Lower lobe of right lung (tissue), 2 donors: ENCODE measurements around the gene CYP46A1. TPM values are rescaled to one million over a fixed set of nuclear protein-coding genes. Genes with fewer than 3 reads are reported as not detected.

ENCODE experiments used
- ATAC-seq, 2 donors: fragments of 200-7000 bp; cut with Tn5 transposase; one replicate each; pipeline ENCODE4 v1.9.1; 2020 to 2022; ENCODE audit warnings: mild to moderate bottlenecking in 2 of 2, moderate library complexity in 2 of 2
- DNase-seq: peaks from one replicate; pipeline ENCODE4 v3.0.0-alpha.2; 2020
- H3K27ac ChIP-seq: fragments of 200-600 bp; one replicate; pipeline ENCODE4 v1.8.0; 2022
- H3K27me3 ChIP-seq: fragments of 200-600 bp; one replicate; pipeline ENCODE4 v1.8.0; 2022; ENCODE audit warnings: low read depth
- H3K36me3 ChIP-seq: fragments of 200-600 bp; one replicate; pipeline ENCODE4 v1.8.0; 2022; ENCODE audit warnings: mild to moderate bottlenecking
- H3K4me1 ChIP-seq: fragments of 200-600 bp; one replicate; pipeline ENCODE4 v1.8.0; 2022
- H3K4me3 ChIP-seq: fragments of 200-600 bp; one replicate; pipeline ENCODE4 v1.8.0; 2022; ENCODE audit warnings: mild to moderate bottlenecking
- H3K9me3 ChIP-seq: fragments of 200-600 bp; one replicate; pipeline ENCODE4 v1.8.0; 2022
- intact Hi-C: fragments of 100-400 bp; cut with DNase I; formaldehyde crosslinking; loops from one replicate; pipeline ENCODE4 v1.11.0; 2022
- total RNA-seq: library from RNA; stranded (reverse); fragmentation: NEBNext Ultra II Directional; extraction: Animal tissue kit (Norgen Biotek cat#: 25700); gene quantifications from one replicate; pipeline ENCODE4 v1.2.1, GENCODE V29; 2021
- TF ChIP-seq, protein P1 (sequence below): fragments of 200-600 bp; IDR thresholded peaks from one replicate; pipeline ENCODE4 v1.8.0; 2022; ENCODE audit warnings: antibody characterized with exemption, mild to moderate bottlenecking
- donor health status: DM: no; HTN: yes; CAD: no; lungs with severe emphysema.

Gene CYP46A1
- total RNA-seq, 1 donor from 2014 or later = 0.62 TPM

DNA sequence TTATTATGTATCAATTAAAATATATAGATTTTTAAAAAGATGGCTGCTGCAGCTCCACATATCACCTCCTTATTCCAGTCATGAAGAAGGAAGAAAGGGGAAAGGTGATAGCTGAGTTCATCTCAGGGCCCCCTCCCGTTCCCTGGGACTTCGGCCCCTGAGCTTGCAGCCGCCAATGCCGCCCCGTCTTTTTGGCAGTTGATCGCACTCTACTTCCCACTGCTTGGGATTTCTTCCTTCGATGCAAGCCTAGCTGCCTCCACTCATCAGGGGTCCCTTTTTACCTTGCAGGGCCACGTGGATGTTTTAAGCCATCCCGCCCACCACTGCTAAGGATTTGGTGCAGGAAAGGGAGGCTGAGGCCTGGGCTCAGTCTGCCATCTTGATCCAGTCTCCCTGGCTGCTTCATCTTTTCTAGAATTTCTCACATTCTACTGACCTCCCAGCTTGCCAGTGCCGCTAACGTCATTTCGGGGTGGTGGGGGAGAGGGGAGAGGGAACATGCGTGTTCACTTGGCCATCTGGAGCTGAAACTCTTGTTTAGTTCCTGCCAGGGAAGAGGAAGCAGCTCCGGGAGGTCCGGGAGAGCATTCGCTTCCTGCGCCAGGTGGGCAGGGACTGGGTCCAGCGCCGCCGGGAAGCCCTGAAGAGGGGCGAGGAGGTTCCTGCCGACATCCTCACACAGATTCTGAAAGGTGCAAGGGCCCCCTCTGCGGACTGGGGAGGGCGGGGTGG, 31.3 kb downstream of the CYP46A1 start:
- ATAC-seq = no peak
- TF ChIP-seq, protein P1, sequence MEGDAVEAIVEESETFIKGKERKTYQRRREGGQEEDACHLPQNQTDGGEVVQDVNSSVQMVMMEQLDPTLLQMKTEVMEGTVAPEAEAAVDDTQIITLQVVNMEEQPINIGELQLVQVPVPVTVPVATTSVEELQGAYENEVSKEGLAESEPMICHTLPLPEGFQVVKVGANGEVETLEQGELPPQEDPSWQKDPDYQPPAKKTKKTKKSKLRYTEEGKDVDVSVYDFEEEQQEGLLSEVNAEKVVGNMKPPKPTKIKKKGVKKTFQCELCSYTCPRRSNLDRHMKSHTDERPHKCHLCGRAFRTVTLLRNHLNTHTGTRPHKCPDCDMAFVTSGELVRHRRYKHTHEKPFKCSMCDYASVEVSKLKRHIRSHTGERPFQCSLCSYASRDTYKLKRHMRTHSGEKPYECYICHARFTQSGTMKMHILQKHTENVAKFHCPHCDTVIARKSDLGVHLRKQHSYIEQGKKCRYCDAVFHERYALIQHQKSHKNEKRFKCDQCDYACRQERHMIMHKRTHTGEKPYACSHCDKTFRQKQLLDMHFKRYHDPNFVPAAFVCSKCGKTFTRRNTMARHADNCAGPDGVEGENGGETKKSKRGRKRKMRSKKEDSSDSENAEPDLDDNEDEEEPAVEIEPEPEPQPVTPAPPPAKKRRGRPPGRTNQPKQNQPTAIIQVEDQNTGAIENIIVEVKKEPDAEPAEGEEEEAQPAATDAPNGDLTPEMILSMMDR = no peak

DNA sequence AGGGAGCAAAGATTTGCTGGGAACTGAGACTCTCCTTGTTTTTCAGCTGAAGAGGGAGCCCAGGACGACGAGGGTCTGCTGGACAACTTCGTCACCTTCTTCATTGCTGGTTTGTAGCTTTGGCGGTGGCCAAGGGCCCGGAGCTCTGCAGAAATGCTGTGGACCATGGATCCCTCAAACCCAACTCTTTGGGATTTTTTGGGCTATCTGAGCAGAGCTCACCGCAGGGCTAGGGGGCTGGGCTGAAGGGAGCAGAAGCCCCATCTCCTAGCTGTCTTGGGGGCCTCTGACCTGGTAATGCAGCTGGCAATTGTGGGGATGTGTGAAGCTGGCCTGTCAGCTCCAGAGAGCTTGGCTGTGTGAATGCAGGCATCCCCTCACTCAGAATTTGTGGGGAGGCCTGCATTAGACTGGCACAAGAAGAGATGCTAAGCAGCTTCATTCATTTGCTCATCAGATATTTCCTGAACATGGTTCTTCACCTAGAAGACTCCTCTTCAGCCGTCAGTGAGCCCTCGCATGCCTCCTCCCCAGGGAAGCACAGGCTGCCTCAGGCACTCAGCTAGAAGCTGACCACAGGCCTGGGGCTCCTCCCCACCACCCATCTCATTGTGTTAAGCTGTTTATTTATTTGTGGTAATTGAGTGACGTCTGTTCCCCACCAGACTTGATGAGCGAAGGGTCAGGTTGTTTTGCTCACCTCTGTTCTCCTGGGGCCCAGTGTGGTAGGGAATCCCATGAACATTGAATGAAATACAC, 32.2 kb downstream of the CYP46A1 start:
- Histone ChIP-seq H3K27me3 (no peaks in the 10 kb centered on the region), H3K27ac (no peak overlapping the region), H3K4me3 (no peak overlapping the region), H3K36me3 (no peaks in the 10 kb centered on the region), H3K9me3 (no peaks in the 10 kb centered on the region), H3K4me1 (no peaks in the 10 kb centered on the region)
- DNase-seq (no peak), ATAC-seq (no peak)
- intact Hi-C loops = no loop called here
- TF ChIP-seq, protein P1 = no peak

More for the DNA sequence above, 31.3 kb downstream of the CYP46A1 start:
- no peak overlapping the region for H3K27ac ChIP-seq
- H3K4me1 ChIP-seq = no peaks in the 10 kb centered on the region
- no peaks in the 10 kb centered on the region for H3K27me3 ChIP-seq
- H3K9me3 ChIP-seq = no peaks in the 10 kb centered on the region
- intact Hi-C loops = no loop called here
- DNase-seq = no peak
- H3K36me3 ChIP-seq = no peaks in the 10 kb centered on the region
- no peak overlapping the region for H3K4me3 ChIP-seq

DNA sequence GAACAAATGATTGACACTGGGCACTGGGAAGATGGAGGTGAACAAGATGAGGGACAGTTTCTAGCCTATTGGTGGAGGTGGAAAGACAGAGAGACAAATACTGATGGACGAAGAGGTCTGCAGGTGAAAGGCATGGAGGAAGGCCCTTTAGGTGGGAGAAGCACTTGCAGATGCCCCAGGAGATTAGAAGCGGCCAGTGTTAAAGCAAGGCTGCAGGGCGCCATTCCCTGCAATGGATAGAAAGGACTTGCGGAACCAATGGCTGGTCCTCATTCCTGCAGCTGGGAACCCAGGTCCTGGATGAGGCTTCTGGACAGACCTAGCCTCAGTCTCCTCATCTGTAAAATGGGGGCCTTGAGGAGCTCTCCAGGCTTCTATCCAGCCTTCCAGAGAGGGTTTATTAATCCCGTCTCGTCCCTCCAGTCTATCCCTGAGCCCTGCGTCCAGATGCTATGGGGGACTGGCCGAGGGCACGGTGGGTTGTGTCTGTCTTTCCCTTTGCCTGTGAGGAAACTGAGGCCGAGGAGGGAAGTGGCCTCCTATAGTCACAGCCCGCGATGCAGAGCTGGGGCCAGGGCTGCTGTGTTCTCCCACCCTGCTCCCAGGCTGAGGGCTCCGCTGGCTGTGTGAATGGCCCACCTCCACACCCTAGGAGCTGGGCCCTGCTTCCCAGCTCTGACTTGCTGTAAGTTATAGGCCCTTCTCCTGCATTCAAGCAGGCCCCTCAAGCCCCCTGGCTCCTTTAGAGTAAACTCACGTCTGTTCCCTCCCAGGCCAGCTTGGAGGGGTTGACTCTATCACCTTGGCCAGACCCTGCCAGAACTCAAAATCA, 33.0 kb downstream of the CYP46A1 start:
- DNase-seq = peak; percentile 21
- no peak for ATAC-seq

DNA sequence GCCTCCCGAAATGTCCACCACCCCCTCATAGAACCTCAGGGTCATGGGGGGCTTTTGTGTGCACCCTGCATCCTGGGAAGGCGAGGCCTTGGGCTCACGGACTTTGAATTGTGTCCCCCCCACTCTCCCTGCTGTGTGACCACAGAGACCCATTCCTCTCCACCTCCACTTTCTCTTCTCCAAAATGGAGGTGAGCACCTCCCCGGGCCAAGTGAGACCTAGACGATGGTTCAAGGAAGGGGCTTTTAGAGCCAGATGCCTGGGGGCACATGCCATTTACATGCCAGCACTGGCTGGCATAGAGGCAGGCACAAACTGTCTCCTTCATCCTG, 33.5 kb downstream of the CYP46A1 start:
- no peak for DNase-seq
- TF ChIP-seq, protein P1 = no peak

More for the DNA sequence above, 33.0 kb downstream of the CYP46A1 start:
- intact Hi-C loops = no loop called here
- TF ChIP-seq, protein P1 = no peak
- no peak overlapping the region for H3K27ac ChIP-seq
- H3K9me3 ChIP-seq = no peaks in the 10 kb centered on the region
- no peaks in the 10 kb centered on the region for H3K27me3 ChIP-seq
- H3K4me1 ChIP-seq = no peaks in the 10 kb centered on the region
- H3K36me3 ChIP-seq = no peaks in the 10 kb centered on the region
- no peak overlapping the region for H3K4me3 ChIP-seq

DNA sequence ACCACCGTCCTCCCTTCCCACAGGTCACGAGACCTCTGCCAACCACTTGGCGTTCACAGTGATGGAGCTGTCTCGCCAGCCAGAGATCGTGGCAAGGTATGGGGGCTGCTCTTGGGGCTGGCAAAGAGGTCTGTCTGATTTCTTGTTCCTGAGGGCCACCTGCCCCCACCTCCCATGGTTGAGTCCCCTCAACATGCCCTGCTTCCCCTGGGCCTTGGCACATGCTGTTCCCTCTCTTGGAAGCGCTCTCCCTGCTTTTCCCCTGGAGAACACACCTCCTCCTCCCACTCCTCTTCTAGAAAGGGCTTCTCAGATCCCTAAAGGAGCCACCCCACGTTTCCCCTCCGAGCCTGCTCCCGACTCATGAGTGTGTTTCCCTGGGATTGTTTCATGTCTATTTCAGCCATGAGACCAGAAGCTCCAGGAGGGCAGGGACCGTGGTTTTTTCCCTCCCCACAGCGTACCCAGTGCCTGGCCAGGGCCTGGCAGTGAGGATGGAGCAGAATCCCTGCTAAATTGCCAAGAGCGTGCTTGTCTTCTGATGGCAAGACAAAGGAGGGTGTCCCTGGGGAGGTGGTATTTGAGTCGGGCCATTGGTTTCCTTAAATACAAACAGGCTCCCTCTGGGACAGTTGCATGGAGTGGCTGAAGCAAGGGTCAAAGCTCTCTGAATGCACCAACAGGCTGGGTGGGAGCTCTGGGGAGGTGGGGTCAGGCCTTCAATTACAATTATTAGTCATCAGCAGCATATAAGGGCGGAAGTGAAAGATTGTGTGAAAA, 34.1 kb downstream of the CYP46A1 start:
- intact Hi-C loops = no loop called here
- H3K9me3 ChIP-seq = no peaks in the 10 kb centered on the region
- no peak overlapping the region for H3K27ac ChIP-seq
- H3K36me3 ChIP-seq = no peaks in the 10 kb centered on the region
- H3K4me1 ChIP-seq = no peaks in the 10 kb centered on the region
- no peaks in the 10 kb centered on the region for H3K27me3 ChIP-seq
- H3K4me3 ChIP-seq = no peak overlapping the region
- DNase-seq (peak; percentile 18), ATAC-seq (no peak)
- TF ChIP-seq, protein P1 = no peak

More for the DNA sequence above, 33.5 kb downstream of the CYP46A1 start:
- no peaks in the 10 kb centered on the region for H3K9me3 ChIP-seq
- H3K4me3 ChIP-seq = no peak overlapping the region
- no peaks in the 10 kb centered on the region for H3K36me3 ChIP-seq
- H3K4me1 ChIP-seq = no peaks in the 10 kb centered on the region
- ATAC-seq = no peak
- H3K27me3 ChIP-seq = no peaks in the 10 kb centered on the region
- intact Hi-C loops = no loop called here
- H3K27ac ChIP-seq = no peak overlapping the region
